Psoas muscle (tissue), 8 donors: ENCODE measurements around the gene SRSF3. TPM values are rescaled to one million over a fixed set of nuclear protein-coding genes. Genes with fewer than 3 reads are reported as not detected.

Source experiments
- ATAC-seq, 4 donors: fragments of 200-7000 bp; cut with Tn5 transposase; one replicate each; pipeline ENCODE4 v1.9.1; 2020; ENCODE audit warnings: moderate library complexity in 3 of 4, mild to moderate bottlenecking in 2 of 4
- DNase-seq, 2 donors: peaks; one replicate each; pipeline ENCODE4 v3.0.0-alpha.2; 2020
- H3K27ac ChIP-seq: fragments of 200-600 bp; one replicate; pipeline ENCODE4 v1.8.0; 2022
- H3K27me3 ChIP-seq, 3 donors: fragments of 200-600 bp in 1 of 3; one replicate each; pipeline versions ENCODE4 v1.6.1 to v1.8.0; 2013 to 2022; ENCODE audit warnings: low read length in 2 of 3, mild to moderate bottlenecking in 2 of 3, moderate library complexity in 1 of 3; ENCODE audit not compliant: insufficient read depth in 3 of 3
- H3K36me3 ChIP-seq, 2 donors: fragments of 200-600 bp in 1 of 2; one replicate each; pipeline versions ENCODE4 v1.6.1 to v1.8.0; 2013 to 2022; ENCODE audit warnings: low read depth in 1 of 2, mild to moderate bottlenecking in 1 of 2, moderate library complexity in 1 of 2; ENCODE audit not compliant: insufficient read depth in 1 of 2
- H3K4me1 ChIP-seq: fragments of 200-600 bp; one replicate; pipeline ENCODE4 v1.8.0; 2022
- H3K4me3 ChIP-seq: fragments of 200-600 bp; one replicate; pipeline ENCODE4 v1.8.0; 2022; ENCODE audit warnings: mild to moderate bottlenecking
- H3K9me3 ChIP-seq: fragments of 200-600 bp; one replicate; pipeline ENCODE4 v1.8.0; 2022
- CTCF ChIP-seq: fragments of 200-600 bp; IDR thresholded peaks from one replicate; pipeline ENCODE4 v1.8.0; 2022; ENCODE audit warnings: antibody characterized with exemption
- WGBS, 3 donors: extraction: QIAGEN DNeasy Blood & Tissue Kit; methylation state at CpG; one replicate each; pipeline versions ENCODE4 v1.1.6 to v1.1.7; 2013; 5-methylcytosine and 5-hydroxymethylcytosine counted together
- intact Hi-C, 2 donors: fragments of 100-400 bp; cut with DNase I; formaldehyde crosslinking; loops; one replicate each; pipeline versions ENCODE4 v1.11.0 to v1.14.2; 2022
- polyA plus RNA-seq, 3 donors: library from polyadenylated mRNA; stranded (reverse); fragments of 200-250 nt; gene quantifications; one replicate each; pipeline ENCODE4 v1.2.3, GENCODE V29; 2013
- total RNA-seq, 4 donors: library from RNA; stranded (reverse); fragmentation: NEBNext Ultra II Directional in 2 of 4; extraction: Animal tissue kit (Norgen Biotek cat#: 25700) in 2 of 4; gene quantifications; one replicate each; pipeline versions ENCODE4 v1.2.1 to v1.2.4, GENCODE V29; 2021 to 2023
- donor health status: healthy with polysubstance abuse.
- donor health status: DM: no; HTN: no; CAD: no; lungs with moderate emphysema.
- donor health status: Bipolar disorder and iron deficiency.
- donor health status: healthy.
- donor health status: DM: yes; HTN: yes; CAD: no.
- donor health status: DM: no; HTN: no; CAD: no.
- donor health status: DM: no; HTN: no; CAD: no.
- donor health status: DM: yes; HTN: yes; CAD: no.

Gene SRSF3
- total and polyA plus RNA-seq, 7 donors: 64.6 to 267 (median 154) TPM

- Histone ChIP-seq H3K4me3 (peak overlapping the region; percentile 99), H3K27me3 (no peaks in the 10 kb centered on the region), H3K4me1 (peaks cover 15% of the 10 kb centered on the region), H3K9me3 (no peaks in the 10 kb centered on the region), H3K27ac (peak overlapping the region; percentile 94), H3K36me3 (no peaks in the 10 kb centered on the region)
- ATAC-seq: no peak
- WGBS, 3 donors: 66 to 68% (median 67%) methylated on average over 13 of the region's 13 CpGs
- no peak for DNase-seq
- intact Hi-C loops: loop anchor here (5.0 to 10.0 kb wide), 2 partner anchors 106 to 123 kb away; partner anchors contain the start of genes KCTD20 (in 1 of the 2) and PXT1 (in 1 of the 2)
- no peak for TF ChIP-seq CTCF
Observed at GRCh38 chr6:36547646-36548400, 46.3 kb upstream of the SRSF3 start.

GRCh38 chr6:36548401-36548743, 45.8 kb upstream of the SRSF3 start:
- TF ChIP-seq CTCF: no peak
- H3K4me1 ChIP-seq: peaks cover 15% of the 10 kb centered on the region
- no peaks in the 10 kb centered on the region for H3K27me3 ChIP-seq
- no peaks in the 10 kb centered on the region for H3K36me3 ChIP-seq
- H3K4me3 ChIP-seq: no peak overlapping the region
- 91 to 95% (median 94%) methylated on average over 2 of the region's 2 CpGs for WGBS, 3 donors
- intact Hi-C loops: loop anchor here (5.0 to 10.0 kb wide), 2 partner anchors 106 to 124 kb away; partner anchors contain the start of genes KCTD20 (in 1 of the 2) and PXT1 (in 1 of the 2)
- no peak for DNase-seq
- ATAC-seq: no peak
- H3K9me3 ChIP-seq: no peaks in the 10 kb centered on the region
- H3K27ac ChIP-seq: no peak overlapping the region

DNA sequence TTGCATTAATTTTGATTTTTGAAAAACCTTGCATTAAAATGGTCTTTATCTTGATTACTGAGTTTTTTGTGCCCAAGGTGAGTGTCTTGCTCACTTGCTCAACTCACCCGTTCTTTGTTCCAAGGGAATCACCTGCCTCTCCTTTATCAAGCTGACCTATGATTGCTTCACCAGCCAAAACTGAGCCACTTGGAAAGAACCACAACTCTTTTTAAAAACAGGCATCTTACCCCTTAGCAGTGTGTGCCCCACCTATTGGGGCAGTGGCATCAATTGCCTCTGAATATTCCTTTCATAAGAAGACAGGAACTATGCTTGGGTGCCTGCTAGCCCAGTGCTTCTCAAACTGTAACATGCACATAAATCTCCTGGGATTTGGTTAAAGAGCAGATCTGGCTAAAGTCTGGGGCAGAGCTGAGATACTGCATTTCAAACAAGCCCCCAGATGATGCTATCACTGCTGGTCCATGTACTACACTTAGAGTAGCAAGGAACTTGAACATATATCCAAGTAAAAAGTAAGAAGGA, 43.6 kb upstream of the SRSF3 start:
- 81 to 90% (median 90%) methylated on average over 1 of the region's 1 CpG for WGBS, 3 donors

DNA sequence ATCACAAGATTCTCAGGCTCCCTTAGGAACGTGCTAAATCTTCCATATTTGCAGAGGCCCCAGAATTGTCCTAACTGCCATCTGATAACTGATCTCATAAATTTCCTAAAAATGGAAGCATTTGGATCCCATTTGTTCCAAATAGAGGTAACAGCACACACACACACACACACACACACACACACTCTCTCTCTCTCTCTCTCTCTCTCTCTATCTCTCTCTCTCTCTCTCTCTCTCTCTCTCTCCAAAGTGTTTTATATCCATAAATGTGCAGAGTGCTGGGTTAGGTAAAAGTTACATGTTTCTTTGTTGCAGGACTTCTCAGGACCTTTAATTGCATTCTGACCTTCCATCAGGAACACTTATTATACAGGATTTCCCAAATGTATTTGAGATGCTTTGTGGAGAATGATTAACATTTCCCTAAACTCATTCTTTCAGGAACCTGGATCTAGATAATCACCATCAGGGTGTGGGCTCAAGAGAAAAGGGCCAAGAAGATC, 38.4 kb upstream of the SRSF3 start:
- H3K4me1 ChIP-seq: no peaks in the 10 kb centered on the region
- H3K36me3 ChIP-seq: no peaks in the 10 kb centered on the region
- 59 to 74% (median 68%) methylated on average over 1 of the region's 1 CpG for WGBS, 3 donors
- intact Hi-C loops: no loop called here
- no peak for TF ChIP-seq CTCF
- H3K4me3 ChIP-seq: no peak overlapping the region
- ATAC-seq: no peak
- no peaks in the 10 kb centered on the region for H3K27me3 ChIP-seq
- H3K27ac ChIP-seq: no peak overlapping the region
- DNase-seq: no peak
- no peaks in the 10 kb centered on the region for H3K9me3 ChIP-seq

More for the DNA sequence above, 43.6 kb upstream of the SRSF3 start:
- H3K36me3 ChIP-seq: no peaks in the 10 kb centered on the region
- no peak overlapping the region for H3K27ac ChIP-seq
- TF ChIP-seq CTCF: no peak
- H3K9me3 ChIP-seq: no peaks in the 10 kb centered on the region
- H3K4me3 ChIP-seq: no peak overlapping the region
- peaks cover 6% of the 10 kb centered on the region for H3K4me1 ChIP-seq
- intact Hi-C loops: no loop called here
- H3K27me3 ChIP-seq: no peaks in the 10 kb centered on the region
- ATAC-seq: no peak
- no peak for DNase-seq
